ENCODE results near the gene FBXO24.
"Not testable (repeated sequence)": the region's sequence is repeated elsewhere in the genome, so short reads cannot be mapped to it uniquely, and the experiment has no call there.

The FBXO24 gene

GRCh38 chr7:100556541-100556940, 29.6 kb upstream of the FBXO24 start:
- DNase-seq (ENCODE audit: low read depth in 2 of 3, low spot score in 2 of 3), result no peak

- no peak for DNase-seq (ENCODE audit: low read depth in 2 of 3, low spot score in 2 of 3)
Observed at GRCh38 chr7:100559127-100559526, 27.0 kb upstream of the FBXO24 start.

GRCh38 chr7:100561491-100562194, 24.5 kb upstream of the FBXO24 start:
- DNase-seq (ENCODE audit: low read depth in 2 of 3, low spot score in 2 of 3), result no peak

- no peak for DNase-seq (ENCODE audit: low read depth in 2 of 3, low spot score in 2 of 3)
Observed at GRCh38 chr7:100562195-100563099, 23.7 kb upstream of the FBXO24 start.

GRCh38 chr7:100563100-100563564, 23.0 kb upstream of the FBXO24 start:
- no peak for DNase-seq (ENCODE audit: low read depth in 2 of 3, low spot score in 2 of 3)

- peak; percentile 40 to 77 (median 72) for DNase-seq (ENCODE audit: low read depth in 2 of 3, low spot score in 2 of 3)
Observed at GRCh38 chr7:100563809-100564400, 22.2 kb upstream of the FBXO24 start.

GRCh38 chr7:100564405-100564804, 21.7 kb upstream of the FBXO24 start:
- not testable (repeated sequence) for DNase-seq (ENCODE audit: low read depth in 2 of 3, low spot score in 2 of 3)

GRCh38 chr7:100565133-100565571, 21.0 kb upstream of the FBXO24 start:
- no peak for DNase-seq (ENCODE audit: low read depth in 2 of 3, low spot score in 2 of 3)

- DNase-seq (ENCODE audit: low read depth in 2 of 3, low spot score in 2 of 3), result no peak
Observed at GRCh38 chr7:100566018-100566531, 20.1 kb upstream of the FBXO24 start.

- no peak for DNase-seq (ENCODE audit: low read depth in 2 of 3, low spot score in 2 of 3)
Observed at GRCh38 chr7:100567031-100567730, 18.9 kb upstream of the FBXO24 start.

GRCh38 chr7:100567751-100568175, 18.4 kb upstream of the FBXO24 start:
- no peak for DNase-seq (ENCODE audit: low read depth in 2 of 3, low spot score in 2 of 3)

- DNase-seq (ENCODE audit: low read depth in 2 of 3, low spot score in 2 of 3), result no peak
Observed at GRCh38 chr7:100568176-100568895, 17.8 kb upstream of the FBXO24 start.

GRCh38 chr7:100568896-100569844, 17.0 kb upstream of the FBXO24 start:
- no peak for DNase-seq (ENCODE audit: low read depth in 2 of 3, low spot score in 2 of 3)

- DNase-seq (ENCODE audit: low read depth in 2 of 3, low spot score in 2 of 3), result no peak
Observed at GRCh38 chr7:100570954-100571828, 14.9 kb upstream of the FBXO24 start.

GRCh38 chr7:100571829-100572116, 14.4 kb upstream of the FBXO24 start:
- DNase-seq (ENCODE audit: low read depth in 2 of 3, low spot score in 2 of 3), result no peak

- no peak for DNase-seq (ENCODE audit: low read depth in 2 of 3, low spot score in 2 of 3)
Observed at GRCh38 chr7:100572281-100572948, 13.7 kb upstream of the FBXO24 start.

- no peak for DNase-seq (ENCODE audit: low read depth in 2 of 3, low spot score in 2 of 3)
Observed at GRCh38 chr7:100572949-100573675, 13.0 kb upstream of the FBXO24 start.
